Natural killer cell (primary cell): ENCODE data around the gene C11orf21. TPM values are rescaled to one million over a fixed set of nuclear protein-coding genes. Genes with fewer than 3 reads are reported as not detected.

Source experiments
- ATAC-seq, 3 donors: fragments of 150-1000 bp in 2 of 3; fragments of 200-7000 bp in 1 of 3; cut with Tn5 transposase; 1 replicate in 1 of 3; 2 replicates in 2 of 3; pipeline ENCODE4 v1.10.0; 2021; ENCODE audit warnings: mild to moderate bottlenecking in 2 of 3, moderate library complexity in 2 of 3
- DNase-seq, 2 donors: peaks; one replicate each; pipeline versions ENCODE4 v3.0.0 to v3.0.0-alpha.2; 2013 to 2021; ENCODE audit warnings: mixed read lengths in 1 of 2
- H3K27ac ChIP-seq: one replicate; pipeline ENCODE4 v1.5.1; 2013; ENCODE audit warnings: mild to moderate bottlenecking, low read length
- H3K27me3 ChIP-seq: one replicate; pipeline ENCODE4 v1.6.1; 2013; ENCODE audit warnings: low read length; ENCODE audit not compliant: control insufficient read depth, insufficient read depth
- H3K36me3 ChIP-seq: one replicate; pipeline ENCODE4 v1.6.1; 2013; ENCODE audit warnings: low read length; ENCODE audit not compliant: control insufficient read depth, insufficient read depth
- H3K4me1 ChIP-seq: one replicate; pipeline ENCODE4 v1.6.1; 2013; ENCODE audit warnings: low read length; ENCODE audit not compliant: control insufficient read depth, insufficient read depth
- H3K4me3 ChIP-seq: one replicate; pipeline ENCODE4 v1.5.1; 2013; ENCODE audit warnings: low read length
- H3K9me3 ChIP-seq: one replicate; pipeline ENCODE4 v1.6.1; 2013; ENCODE audit warnings: low read length; ENCODE audit not compliant: control insufficient read depth, insufficient read depth
- H3K27ac Mint-ChIP-seq, 2 donors: one replicate each; pipeline ENCODE4 v1.8.0; 2022; ENCODE audit warnings: mild to moderate bottlenecking in 2 of 2, mixed read lengths in 2 of 2, moderate library complexity in 1 of 2
- H3K27me3 Mint-ChIP-seq, 2 donors: one replicate each; pipeline ENCODE4 v1.8.0; 2022; ENCODE audit warnings: low read depth in 2 of 2, mixed read lengths in 2 of 2
- H3K36me3 Mint-ChIP-seq: one replicate; pipeline ENCODE4 v1.8.0; 2022; ENCODE audit warnings: mixed read lengths
- H3K4me1 Mint-ChIP-seq, 2 donors: one replicate each; pipeline ENCODE4 v1.8.0; 2022; ENCODE audit warnings: mixed read lengths in 2 of 2
- H3K4me3 Mint-ChIP-seq: one replicate; pipeline ENCODE4 v1.8.0; 2022; ENCODE audit warnings: mild to moderate bottlenecking, moderate library complexity, mixed read lengths
- H3K9me3 Mint-ChIP-seq, 2 donors: one replicate each; pipeline ENCODE4 v1.8.0; 2022; ENCODE audit warnings: mixed read lengths in 2 of 2
- WGBS: methylation state at CpG from one replicate; pipeline ENCODE4 v1.1.7; 2013; ENCODE audit warnings: missing lambda C conversion rate; ENCODE audit not compliant: insufficient coverage; 5-methylcytosine and 5-hydroxymethylcytosine counted together
- intact Hi-C: fragments of 100-400 bp; cut with micrococcal nuclease; formaldehyde crosslinking; loops from one replicate; pipeline ENCODE4 v1.14.2; 2022
- total RNA-seq, 4 donors: library from RNA; stranded (reverse); fragments of 120-200 nt in 1 of 4; gene quantifications; one replicate each; pipeline versions ENCODE4 v1.2.3 to v1.2.4, GENCODE V29; 2013 to 2022
- TF ChIP-seq, protein P1 (sequence below): fragments of 200-600 bp; IDR thresholded peaks from one replicate; pipeline ENCODE4 v1.8.0; 2022; ENCODE audit warnings: antibody characterized with exemption

The C11orf21 gene
- total RNA-seq, 3 donors from 2014 or later (not counting 1 experiment from before 2014, with no cell fraction given) = 227 to 325 (median 237) TPM

DNA sequence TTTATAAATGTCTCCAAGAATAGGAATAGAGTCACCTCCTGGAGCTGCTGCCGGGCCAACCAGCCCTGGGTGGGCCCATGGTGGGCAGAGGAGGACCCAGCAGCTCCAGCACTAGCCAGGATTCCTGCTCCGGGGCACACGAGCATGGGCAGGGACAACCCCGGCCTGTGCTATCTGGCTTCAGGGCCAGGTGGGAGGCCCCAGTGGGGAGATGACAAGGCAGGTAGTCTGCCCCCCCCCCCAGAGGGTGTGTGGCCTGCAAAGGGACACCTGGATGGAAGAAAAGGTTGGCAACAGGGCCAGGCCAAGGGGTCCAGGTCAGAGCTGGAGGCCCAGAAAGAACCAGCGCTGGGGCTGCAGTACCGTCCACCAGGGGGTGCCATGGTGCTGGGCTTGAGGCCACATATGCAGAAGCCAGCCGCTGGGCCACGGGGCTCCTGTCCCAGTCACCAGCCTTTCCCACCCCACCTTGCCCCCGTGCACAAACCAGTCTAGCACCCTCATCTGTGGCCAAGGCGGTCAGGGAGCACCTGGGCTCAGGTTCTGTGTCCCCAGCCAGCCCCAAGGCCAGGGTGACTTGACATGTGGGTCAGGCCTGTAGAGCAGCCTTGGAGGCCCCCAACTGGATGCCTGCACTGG, 3.5 kb upstream of the C11orf21 start:
- peak overlapping the region; percentile 42 for H3K27ac ChIP-seq
- no peaks in the 10 kb centered on the region for H3K27me3 ChIP-seq
- Mint-ChIP-seq H3K36me3 (no peaks in the 10 kb centered on the region), H3K4me3 (peak overlapping the region; percentile 98), H3K9me3 (no peaks in the 10 kb centered on the region), H3K4me1 (peaks cover 17 to 63% of the 10 kb centered on the region in 2 donors), H3K27me3 (no peaks in the 10 kb centered on the region), H3K27ac (peak overlapping the region; percentile 86 to 96)
- peaks cover 76% of the 10 kb centered on the region for H3K4me1 ChIP-seq
- H3K4me3 ChIP-seq = peak overlapping the region; percentile 26
- intact Hi-C loops = loop anchor here (1.0 kb wide), 1 partner anchor 115 kb away; no protein-coding TSS in a partner anchor
- peaks cover 11% of the 10 kb centered on the region for H3K36me3 ChIP-seq
- TF ChIP-seq, protein P1, sequence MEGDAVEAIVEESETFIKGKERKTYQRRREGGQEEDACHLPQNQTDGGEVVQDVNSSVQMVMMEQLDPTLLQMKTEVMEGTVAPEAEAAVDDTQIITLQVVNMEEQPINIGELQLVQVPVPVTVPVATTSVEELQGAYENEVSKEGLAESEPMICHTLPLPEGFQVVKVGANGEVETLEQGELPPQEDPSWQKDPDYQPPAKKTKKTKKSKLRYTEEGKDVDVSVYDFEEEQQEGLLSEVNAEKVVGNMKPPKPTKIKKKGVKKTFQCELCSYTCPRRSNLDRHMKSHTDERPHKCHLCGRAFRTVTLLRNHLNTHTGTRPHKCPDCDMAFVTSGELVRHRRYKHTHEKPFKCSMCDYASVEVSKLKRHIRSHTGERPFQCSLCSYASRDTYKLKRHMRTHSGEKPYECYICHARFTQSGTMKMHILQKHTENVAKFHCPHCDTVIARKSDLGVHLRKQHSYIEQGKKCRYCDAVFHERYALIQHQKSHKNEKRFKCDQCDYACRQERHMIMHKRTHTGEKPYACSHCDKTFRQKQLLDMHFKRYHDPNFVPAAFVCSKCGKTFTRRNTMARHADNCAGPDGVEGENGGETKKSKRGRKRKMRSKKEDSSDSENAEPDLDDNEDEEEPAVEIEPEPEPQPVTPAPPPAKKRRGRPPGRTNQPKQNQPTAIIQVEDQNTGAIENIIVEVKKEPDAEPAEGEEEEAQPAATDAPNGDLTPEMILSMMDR = peak; percentile 65
- H3K9me3 ChIP-seq = no peaks in the 10 kb centered on the region
- ATAC-seq (peak; percentile 16 to 66 (median 61)), DNase-seq (peak; percentile 74 to 90)
- WGBS = 28% methylated on average over 10 of the region's 10 CpGs

DNA sequence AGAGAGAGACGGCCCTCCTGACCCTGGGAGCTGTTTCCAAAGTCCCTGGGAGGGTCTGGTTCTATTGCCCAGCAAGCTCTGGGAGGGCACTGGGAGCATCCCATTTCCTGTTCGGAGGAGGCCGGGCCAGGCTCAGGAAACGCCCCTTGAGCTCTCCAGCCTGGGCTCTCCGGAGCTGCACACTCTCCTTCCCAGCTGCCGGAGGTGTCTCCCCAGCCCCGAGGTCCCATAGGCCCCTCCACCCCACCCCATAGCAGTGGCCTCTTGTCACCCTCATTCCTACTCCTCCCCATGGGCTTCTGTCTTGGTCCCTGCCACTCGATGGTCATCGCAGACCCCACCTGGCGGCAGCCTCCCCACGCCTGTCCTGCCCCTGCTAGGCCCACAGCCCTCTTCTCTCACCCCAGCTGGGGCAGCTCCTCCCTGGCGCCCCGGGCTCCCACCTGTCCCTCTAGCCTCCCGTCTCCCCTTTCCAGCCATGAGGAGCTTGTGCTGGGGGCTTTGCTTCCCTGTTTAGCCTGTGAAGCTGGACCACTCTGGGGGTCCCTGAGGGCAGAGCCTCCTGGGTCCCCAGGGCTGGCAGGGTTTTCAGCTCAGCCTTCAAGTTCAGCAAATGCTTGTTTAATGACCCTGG, 2.9 kb upstream of the C11orf21 start:
- no peaks in the 10 kb centered on the region for H3K27me3 Mint-ChIP-seq

DNA sequence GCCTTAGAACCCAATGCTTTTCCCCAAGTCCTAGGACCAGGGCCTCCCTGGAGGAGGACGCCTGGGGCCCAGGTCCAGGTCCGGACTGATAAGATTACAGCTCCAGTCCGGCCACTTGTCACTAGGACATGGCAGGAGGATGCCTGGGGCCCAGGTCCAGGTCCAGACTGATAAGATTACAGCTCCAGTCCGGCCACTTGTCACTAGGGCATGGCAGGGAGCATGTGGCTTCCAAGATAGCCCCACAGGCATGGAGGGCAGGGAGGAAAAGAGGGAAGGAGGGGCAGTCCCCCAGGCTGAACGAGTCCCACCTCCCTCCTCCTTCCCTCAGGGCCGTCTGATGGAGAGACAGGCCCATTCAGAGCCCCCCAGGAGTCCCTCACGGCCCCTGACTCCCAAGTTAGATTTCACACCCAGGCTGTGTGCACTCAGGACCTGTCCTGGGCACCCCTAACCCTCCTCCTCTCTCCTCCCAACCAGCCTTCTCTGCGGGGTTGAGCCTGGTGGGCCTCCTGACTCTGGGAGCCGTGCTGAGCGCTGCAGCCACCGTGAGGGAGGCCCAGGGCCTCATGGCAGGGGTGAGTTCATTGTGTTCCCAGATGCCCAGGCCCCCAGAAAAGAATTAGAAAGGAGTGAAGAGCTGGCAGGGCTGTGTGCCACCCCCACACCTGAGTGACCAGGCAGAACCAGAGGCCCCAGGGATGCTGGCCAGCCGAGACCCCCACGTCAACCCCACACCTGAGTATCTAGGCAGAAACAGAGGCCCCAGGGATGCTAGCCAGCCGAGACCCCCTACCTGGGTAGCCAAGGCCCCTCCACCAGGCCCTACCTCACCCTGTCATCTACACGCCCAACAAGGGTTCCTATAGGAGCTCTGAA, 2.1 kb upstream of the C11orf21 start:
- WGBS = 79% methylated on average over 14 of the region's 15 CpGs
- Mint-ChIP-seq H3K4me3 (peak overlapping the region; percentile 98), H3K36me3 (no peaks in the 10 kb centered on the region), H3K27me3 (no peaks in the 10 kb centered on the region), H3K9me3 (no peaks in the 10 kb centered on the region), H3K4me1 (peaks cover 22 to 74% of the 10 kb centered on the region in 2 donors), H3K27ac (peak overlapping the region; percentile 86 to 96)
- Histone ChIP-seq H3K27ac (peak overlapping the region; percentile 62), H3K27me3 (no peaks in the 10 kb centered on the region), H3K4me3 (peak overlapping the region; percentile 84), H3K4me1 (peaks cover 88% of the 10 kb centered on the region), H3K36me3 (peaks cover 19% of the 10 kb centered on the region), H3K9me3 (no peaks in the 10 kb centered on the region)
- DNase-seq (peak in 1 of 2 donors; percentile 15), ATAC-seq (no peak)
- intact Hi-C loops = loop anchor here (5.0 kb wide), 1 partner anchor 37 kb away; no protein-coding TSS in a partner anchor
- TF ChIP-seq, protein P1 = no peak

More for the DNA sequence above, 2.9 kb upstream of the C11orf21 start:
- H3K4me1 Mint-ChIP-seq = peaks cover 17 to 66% of the 10 kb centered on the region in 2 donors
- peak in 1 of 2 donors; percentile 13 for DNase-seq
- H3K4me3 Mint-ChIP-seq = peak overlapping the region; percentile 98
- H3K27ac Mint-ChIP-seq = peak overlapping the region; percentile 86 to 96
- no peaks in the 10 kb centered on the region for H3K9me3 Mint-ChIP-seq
- intact Hi-C loops = loop anchor here (1.0 to 5.0 kb wide), 2 partner anchors 37 to 116 kb away; no protein-coding TSS in a partner anchor
- H3K27me3 ChIP-seq = no peaks in the 10 kb centered on the region
- no peaks in the 10 kb centered on the region for H3K36me3 Mint-ChIP-seq
- ATAC-seq = no peak
- peak overlapping the region; percentile 62 for H3K27ac ChIP-seq
- no peaks in the 10 kb centered on the region for H3K9me3 ChIP-seq
- 81% methylated on average over 14 of the region's 14 CpGs for WGBS
- peaks cover 80% of the 10 kb centered on the region for H3K4me1 ChIP-seq
- peaks cover 11% of the 10 kb centered on the region for H3K36me3 ChIP-seq
- TF ChIP-seq, protein P1 = no peak
- H3K4me3 ChIP-seq = no peak overlapping the region
